Stimulated activated CD4-positive, alpha-beta T cell treated with anti-CD3 and anti-CD28 coated beads, Interleukin-4, amount 100 ng/mL, for 48 hours (primary cell): ENCODE measurements around the gene CDY2B.
"Not testable (repeated sequence)": the region's sequence is repeated elsewhere in the genome, so short reads cannot be mapped to it uniquely, and the experiment has no call there.

Experiments used
- DNase-seq, 2 donors: peaks; one replicate each; pipeline ENCODE4 v3.0.0-alpha.2; 2020; ENCODE audit warnings: low read depth in 2 of 2

The CDY2B gene

GRCh38 chrY:17880120-17880519 lies at the start of gene CDY2B:
Gene CDY2B (minus strand): TSS chrY:17880220. CDS start chrY:17879892, 328 bp downstream.
- DNase-seq, result not testable (repeated sequence)

GRCh38 chrY:17908009-17908408 lies 28.0 kb upstream of the CDY2B start:
- DNase-seq, result not testable (repeated sequence)

- DNase-seq, result not testable (repeated sequence)
Measured at GRCh38 chrY:17907351-17907750, 27.3 kb upstream of the CDY2B start.

GRCh38 chrY:17881697-17882096 lies 1.7 kb upstream of the CDY2B start:
- not testable (repeated sequence) for DNase-seq

GRCh38 chrY:17876767-17877166 lies 3.3 kb downstream of the CDY2B start:
- not testable (repeated sequence) for DNase-seq

GRCh38 chrY:17875401-17875800 lies 4.6 kb downstream of the CDY2B start:
- not testable (repeated sequence) for DNase-seq

GRCh38 chrY:17871194-17871903 lies 8.7 kb downstream of the CDY2B start:
- not testable (repeated sequence) for DNase-seq

- DNase-seq, result not testable (repeated sequence)
Measured at GRCh38 chrY:17870737-17871136, 9.3 kb downstream of the CDY2B start.

- DNase-seq, result not testable (repeated sequence)
Measured at GRCh38 chrY:17867850-17868249, 12.2 kb downstream of the CDY2B start.

GRCh38 chrY:17860634-17861033 lies 19.4 kb downstream of the CDY2B start:
- DNase-seq, result not testable (repeated sequence)

GRCh38 chrY:17856963-17857848 lies 22.8 kb downstream of the CDY2B start:
- not testable (repeated sequence) for DNase-seq

GRCh38 chrY:17856508-17856907 lies 23.5 kb downstream of the CDY2B start:
- not testable (repeated sequence) for DNase-seq

- not testable (repeated sequence) for DNase-seq
Measured at GRCh38 chrY:17849131-17849530, 30.9 kb downstream of the CDY2B start.

GRCh38 chrY:17832149-17832548 lies 47.9 kb downstream of the CDY2B start:
- DNase-seq, result not testable (repeated sequence)
